PC-9 (cell line): ENCODE data around the gene PPP6C.

Source experiments
- EZH2 ChIP-seq: fragments of 200-600 bp; sonication (generic); IDR thresholded peaks from 2 replicates; pipeline ENCODE4 v1.8.0; 2017; ENCODE audit warnings: antibody characterized with exemption, low read depth
- TF ChIP-seq, protein P1 (sequence below): fragments of 200-600 bp; sonication (generic); conservative IDR thresholded peaks from 2 replicates; pipeline ENCODE4 v1.6.1; 2017; ENCODE audit warnings: mixed run types, antibody characterized with exemption, mild to moderate bottlenecking, moderate library complexity

DNA sequence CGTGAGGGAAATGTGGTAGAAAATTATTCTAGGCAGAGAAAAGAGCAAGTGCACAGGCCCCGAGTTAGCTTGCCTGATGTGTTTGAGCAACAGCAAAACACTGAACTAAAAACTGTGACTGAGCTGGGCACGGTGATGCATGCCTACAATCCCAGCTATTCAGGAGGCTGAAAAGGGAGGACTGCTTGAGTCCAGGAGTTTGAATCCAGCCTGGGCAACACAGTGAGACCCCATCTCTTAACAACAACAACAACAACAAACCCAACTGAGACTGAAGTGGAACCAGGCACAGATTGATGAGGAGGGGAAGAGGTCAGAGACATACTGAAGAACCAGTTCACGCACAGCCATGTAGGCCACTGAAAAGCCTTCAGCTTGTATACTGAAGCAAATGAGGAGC, 88.8 kb downstream of the PPP6C start:
- TF ChIP-seq, protein P1, sequence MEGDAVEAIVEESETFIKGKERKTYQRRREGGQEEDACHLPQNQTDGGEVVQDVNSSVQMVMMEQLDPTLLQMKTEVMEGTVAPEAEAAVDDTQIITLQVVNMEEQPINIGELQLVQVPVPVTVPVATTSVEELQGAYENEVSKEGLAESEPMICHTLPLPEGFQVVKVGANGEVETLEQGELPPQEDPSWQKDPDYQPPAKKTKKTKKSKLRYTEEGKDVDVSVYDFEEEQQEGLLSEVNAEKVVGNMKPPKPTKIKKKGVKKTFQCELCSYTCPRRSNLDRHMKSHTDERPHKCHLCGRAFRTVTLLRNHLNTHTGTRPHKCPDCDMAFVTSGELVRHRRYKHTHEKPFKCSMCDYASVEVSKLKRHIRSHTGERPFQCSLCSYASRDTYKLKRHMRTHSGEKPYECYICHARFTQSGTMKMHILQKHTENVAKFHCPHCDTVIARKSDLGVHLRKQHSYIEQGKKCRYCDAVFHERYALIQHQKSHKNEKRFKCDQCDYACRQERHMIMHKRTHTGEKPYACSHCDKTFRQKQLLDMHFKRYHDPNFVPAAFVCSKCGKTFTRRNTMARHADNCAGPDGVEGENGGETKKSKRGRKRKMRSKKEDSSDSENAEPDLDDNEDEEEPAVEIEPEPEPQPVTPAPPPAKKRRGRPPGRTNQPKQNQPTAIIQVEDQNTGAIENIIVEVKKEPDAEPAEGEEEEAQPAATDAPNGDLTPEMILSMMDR, result no peak
- TF ChIP-seq EZH2, result no peak
